HK-2 (cell line): ENCODE results near the gene COL18A1.

Experiments used
- DNase-seq: peaks from one replicate; pipeline ENCODE4 v3.0.0-alpha.2; 2018; ENCODE audit not compliant: unreplicated experiment

The COL18A1 gene

DNA sequence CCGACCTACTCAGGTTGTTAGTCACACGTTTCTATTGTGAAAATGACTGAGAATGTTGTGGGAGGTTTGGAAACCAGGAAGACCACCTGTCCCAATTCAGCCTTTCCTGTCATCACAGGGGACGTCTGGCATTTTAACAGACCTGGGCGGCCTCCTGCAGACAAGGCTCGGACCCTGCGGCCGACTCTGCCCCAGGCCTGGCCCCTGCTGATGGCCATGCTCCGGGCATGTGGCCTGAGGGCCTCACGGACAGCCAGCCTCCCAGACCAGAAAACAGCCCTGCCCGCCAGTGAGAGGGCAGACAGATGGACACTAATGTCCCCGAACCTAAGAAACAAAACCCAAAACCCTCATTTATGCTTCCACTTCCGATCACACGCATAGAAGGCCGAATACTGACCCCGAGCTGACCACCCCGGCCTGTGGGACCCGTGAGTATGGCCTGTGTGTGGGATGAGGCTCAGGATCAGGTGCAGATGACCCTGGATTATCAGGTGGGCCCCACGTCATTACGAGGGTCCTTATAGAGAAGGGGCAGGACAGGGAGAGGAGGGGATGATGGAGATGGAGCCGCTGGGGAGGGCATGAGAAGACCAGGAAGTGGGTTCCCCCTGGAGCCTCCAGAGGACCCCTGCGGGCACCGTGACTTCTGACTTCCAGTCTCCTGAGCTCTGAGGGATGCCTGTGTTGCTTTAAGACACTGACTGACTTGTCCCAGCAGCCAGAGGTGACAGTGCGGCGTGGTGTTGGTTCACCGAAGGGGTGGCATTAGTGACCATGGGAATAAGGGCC is 9.6 kb downstream of the COL18A1 start:
- DNase-seq, result no peak

- no peak for DNase-seq
Measured at GRCh38 chr21:45415188-45415942, 10.4 kb downstream of the COL18A1 start.

- DNase-seq, result no peak
Measured at GRCh38 chr21:45415943-45416611, 11.1 kb downstream of the COL18A1 start.

GRCh38 chr21:45416620-45417019 is 11.7 kb downstream of the COL18A1 start:
- DNase-seq, result no peak

GRCh38 chr21:45417256-45417950 is 12.4 kb downstream of the COL18A1 start:
- no peak for DNase-seq

- DNase-seq, result no peak
Measured at GRCh38 chr21:45417951-45418300, 13.0 kb downstream of the COL18A1 start.

DNA sequence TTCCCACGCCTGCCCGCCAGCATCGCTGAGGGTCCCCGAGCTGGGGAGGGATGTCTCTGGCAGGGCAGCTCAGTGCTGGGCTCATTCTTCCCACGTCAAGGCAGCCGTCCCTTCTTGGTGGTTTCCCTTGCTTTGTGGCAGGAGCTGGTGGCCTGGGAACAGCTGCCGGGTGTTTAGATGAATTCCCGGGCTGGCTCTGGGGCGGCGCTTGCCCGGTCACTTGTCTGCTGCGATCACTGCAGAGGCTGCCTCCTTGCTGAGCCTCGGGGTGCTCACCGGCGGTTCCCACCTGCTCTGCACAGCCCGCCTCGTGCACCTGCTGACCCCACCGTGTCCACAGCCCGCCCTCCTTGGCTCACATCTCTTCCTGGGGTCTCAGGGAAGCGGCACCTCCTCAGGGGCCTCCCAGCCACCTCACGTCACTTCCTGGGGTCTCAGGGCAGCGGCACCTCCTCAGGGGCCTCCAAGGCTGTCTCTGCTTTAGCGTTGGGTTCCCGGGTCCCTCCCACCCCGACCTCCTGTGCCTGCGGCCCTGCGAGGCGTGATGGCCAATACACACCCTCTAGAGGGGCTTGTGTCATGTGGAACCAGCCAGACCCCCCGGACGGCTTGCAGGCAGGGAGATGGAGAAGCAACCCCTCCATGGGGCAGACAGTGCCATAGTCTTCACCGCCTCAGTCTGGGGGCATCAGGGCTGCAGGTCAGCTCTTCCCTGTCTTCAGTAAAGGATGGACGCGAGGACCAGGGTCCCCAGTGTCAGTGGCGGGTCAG is 13.5 kb downstream of the COL18A1 start:
- DNase-seq, result no peak

GRCh38 chr21:45419162-45419561 is 14.2 kb downstream of the COL18A1 start:
- DNase-seq, result no peak

GRCh38 chr21:45420061-45421041 is 15.4 kb downstream of the COL18A1 start:
- peak; percentile 77 for DNase-seq

GRCh38 chr21:45421071-45421845 is 16.3 kb downstream of the COL18A1 start:
- DNase-seq, result peak; percentile 53

DNA sequence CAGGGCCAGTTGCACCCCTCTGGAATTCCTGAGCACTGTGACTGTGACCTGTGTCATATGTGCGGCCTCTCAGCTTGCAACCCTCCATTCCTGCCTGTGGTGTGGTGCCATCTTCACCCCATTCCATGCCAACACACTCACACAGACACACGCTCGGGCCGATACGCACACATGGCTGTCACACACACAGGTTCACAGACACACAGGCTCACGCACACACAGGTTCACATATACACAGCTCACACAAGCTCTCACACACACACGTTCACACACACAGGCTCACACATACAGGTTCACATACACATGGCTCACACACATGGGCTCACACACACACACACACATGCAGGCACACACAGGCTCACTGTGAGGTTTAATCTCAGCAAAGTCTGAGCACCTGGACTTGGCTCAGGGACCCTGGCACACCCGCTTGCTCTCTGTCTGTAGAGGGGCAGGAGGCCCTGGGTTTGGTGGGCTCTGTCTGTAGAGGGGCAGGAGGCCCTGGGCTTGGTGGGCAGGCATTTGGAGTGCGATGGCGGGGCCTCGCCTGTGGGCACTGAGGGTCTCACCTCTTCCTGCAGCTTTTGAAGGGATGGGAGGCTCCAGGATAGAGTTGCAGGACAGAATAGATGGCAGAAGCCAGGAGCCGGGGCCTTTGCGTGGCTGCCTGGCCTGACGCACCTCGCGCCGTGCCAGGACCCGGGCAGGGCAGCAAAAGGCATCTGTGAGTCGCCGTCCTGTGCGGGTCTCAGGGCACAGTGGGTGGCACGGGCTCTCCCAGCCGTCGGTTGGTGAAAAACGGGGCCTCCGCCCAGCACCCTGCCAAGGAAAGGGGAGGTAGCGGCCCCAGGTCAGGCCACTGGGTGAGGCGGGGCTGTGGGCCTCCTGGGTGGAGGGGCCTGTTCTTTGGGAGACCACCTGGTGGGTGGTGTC is 17.1 kb downstream of the COL18A1 start:
- DNase-seq, result no peak

GRCh38 chr21:45423201-45423955 is 18.4 kb downstream of the COL18A1 start:
- peak; percentile 41 for DNase-seq

DNA sequence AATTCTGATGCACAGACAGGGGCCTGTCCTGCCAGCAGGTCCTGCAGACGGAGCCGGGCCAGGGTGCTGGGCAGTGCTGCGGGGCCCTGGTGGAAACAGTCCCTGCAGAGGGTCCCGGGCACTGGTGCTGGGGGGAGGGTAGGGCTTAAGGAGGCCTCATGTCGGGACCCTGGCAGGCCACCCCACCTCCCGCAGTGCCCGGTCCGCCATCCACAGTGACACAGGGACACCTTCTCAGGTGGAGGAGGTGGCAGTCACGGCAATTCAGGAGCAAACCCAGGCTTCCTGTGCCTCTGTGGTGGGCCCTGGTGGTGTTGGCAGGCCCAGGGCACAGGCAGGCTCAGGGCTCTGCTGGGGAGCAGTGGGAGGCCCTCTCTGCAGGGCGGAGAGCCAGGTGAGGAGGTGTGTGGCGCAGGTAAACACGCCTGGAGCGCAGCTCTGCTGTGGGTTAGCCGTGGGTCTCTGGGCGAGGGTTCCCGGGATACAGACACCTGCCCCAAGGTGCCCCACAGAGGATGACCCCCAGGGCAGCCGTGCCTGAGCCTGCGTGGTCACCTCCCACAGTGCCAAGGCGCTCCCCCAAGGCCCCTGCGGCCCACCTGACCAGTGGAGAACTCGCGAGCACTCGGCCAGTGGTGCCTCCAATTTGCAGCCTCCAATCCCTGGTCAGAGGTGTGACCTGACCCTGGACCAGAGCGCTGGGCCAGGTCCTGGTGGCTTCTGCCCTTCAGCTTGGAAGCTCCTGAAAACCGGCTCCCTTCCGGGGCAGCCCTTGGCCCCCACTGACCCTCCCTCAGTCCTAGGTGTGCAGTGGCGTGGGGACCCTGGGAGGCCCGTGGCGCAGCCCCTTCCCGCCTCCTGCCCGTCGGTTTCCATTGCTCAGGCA is 19.2 kb downstream of the COL18A1 start:
- no peak for DNase-seq

GRCh38 chr21:45424854-45425795 is 20.2 kb downstream of the COL18A1 start:
- no peak for DNase-seq
